Small intestine (tissue), 7 donors: Measurements from ENCODE around the gene SYNGR1. TPM values are rescaled to one million over a fixed set of nuclear protein-coding genes. Genes with fewer than 3 reads are reported as not detected.
A peak's percentile ranks its signal among the peaks of the same experiment; 100 is the strongest.

Experiments used
- DNase-seq, 2 donors: peaks; one replicate each; pipeline versions ENCODE4 v3.0.0 to v3.0.0-alpha.2; 2013
- FAIRE-seq: peaks from 2 replicates; lab custom pipeline; 2012; peaks lifted over from hg19 to GRCh38; lab: Jason Lieb, UNC
- H3K27ac ChIP-seq, 3 donors: one replicate each; pipeline ENCODE4 v1.5.1; 2013; ENCODE audit warnings: low read length in 2 of 3, mild to moderate bottlenecking in 2 of 3, control low read depth in 1 of 3, inconsistent platforms in 1 of 3, low read depth in 1 of 3, moderate library complexity in 1 of 3
- H3K27me3 ChIP-seq, 3 donors: one replicate each; pipeline ENCODE4 v1.6.1; 2013; ENCODE audit warnings: low read length in 3 of 3, inconsistent platforms in 1 of 3; ENCODE audit not compliant: control insufficient read depth in 3 of 3, insufficient read depth in 3 of 3
- H3K36me3 ChIP-seq, 3 donors: one replicate each; pipeline ENCODE4 v1.6.1; 2013; ENCODE audit warnings: low read length in 3 of 3, inconsistent platforms in 1 of 3, low read depth in 1 of 3, mild to moderate bottlenecking in 1 of 3, moderate library complexity in 1 of 3; ENCODE audit not compliant: control insufficient read depth in 3 of 3, insufficient read depth in 2 of 3
- H3K4me1 ChIP-seq, 3 donors: one replicate each; pipeline ENCODE4 v1.6.1; 2013; ENCODE audit warnings: low read length in 2 of 3, inconsistent platforms in 1 of 3, low read depth in 1 of 3, mild to moderate bottlenecking in 1 of 3, moderate library complexity in 1 of 3; ENCODE audit not compliant: control insufficient read depth in 3 of 3, insufficient read depth in 2 of 3
- H3K4me3 ChIP-seq, 3 donors: one replicate each; pipeline ENCODE4 v1.5.1; 2013; ENCODE audit warnings: low read length in 3 of 3, control low read depth in 1 of 3, inconsistent platforms in 1 of 3, low read depth in 1 of 3, mild to moderate bottlenecking in 1 of 3, moderate library complexity in 1 of 3
- H3K9me3 ChIP-seq, 2 donors: one replicate each; pipeline ENCODE4 v1.6.1; 2013; ENCODE audit warnings: low read depth in 1 of 2, low read length in 1 of 2; ENCODE audit not compliant: control insufficient read depth in 2 of 2, insufficient read depth in 1 of 2
- WGBS, 3 donors: extraction: QIAGEN DNeasy Blood & Tissue Kit; methylation state at CpG; one replicate each; pipeline ENCODE4 v1.1.7; 2013; 5-methylcytosine and 5-hydroxymethylcytosine counted together
- polyA plus RNA-seq, 4 donors: library from polyadenylated mRNA; stranded (reverse) in 3 of 4; unstranded in 1 of 4; fragments of 200-250 nt in 3 of 4; fragments of 120-200 nt in 1 of 4; gene quantifications; one replicate each; pipeline versions ENCODE4 v1.2.1 to v1.2.3, GENCODE V29; 2013
- donor health status: healthy with polysubstance abuse.
- donor health status: control.
- donor health status: control.
- donor health status: Bipolar disorder and iron deficiency.
- donor health status: healthy.

Gene SYNGR1
- polyA plus RNA-seq, 4 donors: 1.4 to 10.7 (median 6.6) TPM; not detected in 1

- FAIRE-seq: no peak
Measured at GRCh38 chr22:39303892-39304671, 45.7 kb upstream of the SYNGR1 start.

GRCh38 chr22:39306456-39307361 is 43.1 kb upstream of the SYNGR1 start:
- Histone ChIP-seq H3K27me3 (no peaks in the 10 kb centered on the region), H3K36me3 (peaks cover 0 to 8% (median 0%) of the 10 kb centered on the region in 3 donors), H3K4me3 (no peak overlapping the region), H3K27ac (no peak overlapping the region), H3K9me3 (no peaks in the 10 kb centered on the region), H3K4me1 (peaks cover 0 to 2% (median 0%) of the 10 kb centered on the region in 3 donors)
- no peak for FAIRE-seq
- DNase-seq: no peak
- 69 to 75% (median 74%) methylated on average over 14 of the region's 14 CpGs for WGBS, 3 donors

More at GRCh38 chr22:39303892-39304671, 45.7 kb upstream of the SYNGR1 start:
- H3K36me3 ChIP-seq: no peaks in the 10 kb centered on the region
- H3K4me3 ChIP-seq: no peak overlapping the region
- peaks cover 0 to 3% (median 2%) of the 10 kb centered on the region in 3 donors for H3K4me1 ChIP-seq
- no peak for DNase-seq
- H3K27me3 ChIP-seq: peaks cover 0 to 5% (median 0%) of the 10 kb centered on the region in 3 donors
- 72 to 85% (median 78%) methylated on average over 16 of the region's 16 CpGs for WGBS, 3 donors
- H3K27ac ChIP-seq: no peak overlapping the region
- H3K9me3 ChIP-seq: no peaks in the 10 kb centered on the region

GRCh38 chr22:39308614-39309363 is 41.0 kb upstream of the SYNGR1 start:
- H3K27me3 ChIP-seq: no peaks in the 10 kb centered on the region
- H3K4me3 ChIP-seq: no peak overlapping the region
- H3K27ac ChIP-seq: peak overlapping the region in 1 of 3 donors; percentile 55
- H3K9me3 ChIP-seq: no peaks in the 10 kb centered on the region
- H3K36me3 ChIP-seq: peaks cover 7 to 29% (median 8%) of the 10 kb centered on the region in 3 donors
- DNase-seq: no peak
- WGBS, 3 donors: 21 to 31% (median 27%) methylated on average over 24 of the region's 24 CpGs
- H3K4me1 ChIP-seq: peaks cover 0 to 2% (median 0%) of the 10 kb centered on the region in 3 donors
- FAIRE-seq: no peak

DNA sequence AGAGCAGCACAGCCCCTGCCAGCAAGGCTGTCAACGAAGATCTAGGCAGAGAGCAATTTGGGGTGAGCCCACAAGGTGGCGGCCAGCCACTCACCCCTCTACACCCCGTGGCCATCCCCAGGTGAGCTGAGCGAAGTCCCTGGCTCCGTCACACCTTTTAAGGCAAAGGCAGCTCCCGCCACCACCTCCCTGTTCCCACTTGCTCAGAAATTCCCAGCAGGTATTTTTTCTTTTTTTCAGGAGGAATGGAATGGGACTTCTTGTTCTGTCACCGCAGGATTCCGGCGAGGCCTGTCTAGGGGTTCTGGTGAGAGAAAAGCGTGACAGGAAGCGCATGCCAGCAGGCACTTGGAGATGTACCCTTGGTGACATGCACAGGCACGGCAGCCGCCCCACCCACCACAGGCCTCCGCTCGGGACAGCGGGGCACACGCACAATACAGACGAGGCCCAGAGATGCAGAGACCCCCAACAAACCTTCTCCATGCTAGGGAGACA is 40.4 kb upstream of the SYNGR1 start:
- FAIRE-seq: no peak
- H3K36me3 ChIP-seq: peaks cover 13 to 35% (median 14%) of the 10 kb centered on the region in 3 donors
- H3K27me3 ChIP-seq: no peaks in the 10 kb centered on the region
- peaks cover 0 to 3% (median 2%) of the 10 kb centered on the region in 3 donors for H3K4me1 ChIP-seq
- H3K27ac ChIP-seq: peak overlapping the region in 1 of 3 donors; percentile 48
- no peak for DNase-seq
- H3K9me3 ChIP-seq: no peaks in the 10 kb centered on the region
- no peak overlapping the region for H3K4me3 ChIP-seq
- 52 to 75% (median 56%) methylated on average over 18 of the region's 18 CpGs for WGBS, 3 donors

- 69 to 74% (median 73%) methylated on average over 16 of the region's 16 CpGs for WGBS, 3 donors
- no peak for DNase-seq
- peak overlapping the region in 1 of 3 donors; percentile 17 for H3K27ac ChIP-seq
- no peaks in the 10 kb centered on the region for H3K27me3 ChIP-seq
- H3K9me3 ChIP-seq: no peaks in the 10 kb centered on the region
- no peak for FAIRE-seq
- H3K4me1 ChIP-seq: peaks cover 0 to 3% (median 2%) of the 10 kb centered on the region in 3 donors
- H3K36me3 ChIP-seq: peaks cover 19 to 42% (median 21%) of the 10 kb centered on the region in 3 donors
- no peak overlapping the region for H3K4me3 ChIP-seq
Measured at GRCh38 chr22:39309881-39310714, 39.7 kb upstream of the SYNGR1 start.

GRCh38 chr22:39311592-39312400 is 38.0 kb upstream of the SYNGR1 start:
- peaks cover 0 to 17% (median 4%) of the 10 kb centered on the region in 3 donors for H3K4me1 ChIP-seq
- DNase-seq (no peak), FAIRE-seq (no peak)
- H3K9me3 ChIP-seq: no peaks in the 10 kb centered on the region
- peaks cover 21 to 59% (median 23%) of the 10 kb centered on the region in 3 donors for H3K36me3 ChIP-seq
- no peaks in the 10 kb centered on the region for H3K27me3 ChIP-seq
- 85 to 86% (median 86%) methylated on average over 19 of the region's 19 CpGs for WGBS, 3 donors
- H3K4me3 ChIP-seq: no peak overlapping the region
- no peak overlapping the region for H3K27ac ChIP-seq

GRCh38 chr22:39312410-39312809 is 37.4 kb upstream of the SYNGR1 start:
- WGBS, 3 donors: 74 to 79% (median 78%) methylated on average over 5 of the region's 5 CpGs
- Histone ChIP-seq H3K27ac (no peak overlapping the region), H3K9me3 (no peaks in the 10 kb centered on the region), H3K36me3 (peaks cover 21 to 65% (median 26%) of the 10 kb centered on the region in 3 donors), H3K4me1 (peaks cover 0 to 23% (median 5%) of the 10 kb centered on the region in 3 donors), H3K27me3 (no peaks in the 10 kb centered on the region), H3K4me3 (no peak overlapping the region)
- DNase-seq (no peak), FAIRE-seq (no peak)
